ENCODE data around the gene ZNF280A.

The ZNF280A gene

DNA sequence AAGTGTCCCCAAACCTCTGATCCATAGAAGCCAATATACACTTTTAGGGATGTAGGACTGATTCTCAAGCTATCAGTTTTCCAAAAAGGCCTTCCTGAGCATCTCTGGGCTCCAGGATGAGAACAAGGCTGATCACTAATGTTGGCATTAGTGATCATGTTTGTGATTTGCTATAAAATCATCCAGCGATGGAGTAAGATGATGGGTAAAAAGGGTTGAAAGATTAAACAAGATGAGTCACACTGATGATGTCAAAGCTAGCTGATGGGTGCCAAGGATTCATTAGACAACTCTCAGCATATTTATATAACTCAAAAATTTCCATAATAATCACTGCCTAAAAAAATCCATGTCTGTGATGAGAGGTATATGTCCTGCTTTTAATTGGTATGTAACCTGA is 54.3 kb downstream of the ZNF280A start:
- DNase-seq: no peak

DNA sequence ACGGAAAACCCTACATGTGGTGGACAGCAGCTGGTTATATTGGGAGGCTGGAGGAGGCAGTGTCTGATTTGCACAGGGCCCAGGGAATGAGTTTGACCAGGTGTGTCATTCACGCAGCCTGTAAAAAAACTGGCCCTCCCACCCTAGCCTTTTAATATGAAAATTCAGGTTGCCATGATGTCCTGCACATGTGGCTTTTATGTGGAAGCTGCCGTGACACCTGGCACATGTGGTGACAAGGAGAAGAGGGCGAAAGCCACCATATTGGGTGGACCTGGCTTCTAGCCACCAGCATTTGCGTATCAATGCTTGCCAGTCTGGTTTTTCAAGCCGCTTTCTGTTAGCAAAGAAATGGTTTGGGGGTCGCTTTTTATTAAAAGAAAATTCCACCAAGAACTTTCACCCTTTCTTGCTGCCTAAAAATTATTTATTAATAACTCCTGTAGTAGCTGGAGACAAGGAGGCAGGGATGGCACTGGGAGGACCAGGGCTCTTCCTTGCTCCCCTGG is 54.9 kb downstream of the ZNF280A start:
- no peak for DNase-seq

- DNase-seq: no peak
Observed at GRCh38 chr22:22464541-22465054, 55.5 kb downstream of the ZNF280A start.

- no peak for DNase-seq
Observed at GRCh38 chr22:22463855-22464540, 56.1 kb downstream of the ZNF280A start.

Data from NCI-H510A (cell line).